GM23338 (cell line): ENCODE results near the gene POLR1E. TPM values are rescaled to one million over a fixed set of nuclear protein-coding genes. Genes with fewer than 3 reads are reported as not detected.

ENCODE experiments used
- ATAC-seq: fragments of 200-7000 bp; cut with Tn5 transposase; 3 replicates; pipeline ENCODE4 v1.9.1; 2020
- DNase-seq: peaks from one replicate; pipeline ENCODE4 v3.0.0-alpha.2; 2015; ENCODE audit warnings: low spot score
- H2AFZ ChIP-seq: fragments of 200-600 bp; sonication (generic); 2 replicates; pipeline ENCODE4 v1.8.0; 2016; ENCODE audit warnings: antibody characterized with exemption, mild to moderate bottlenecking, moderate library complexity
- H3F3A ChIP-seq: fragments of 200-600 bp; sonication (generic); replicated peaks from 2 replicates; pipeline ENCODE4 v1.8.0; 2017; ENCODE audit warnings: antibody characterized with exemption, mixed run types, low read depth
- H3K27ac ChIP-seq: fragments of 200-600 bp; sonication (generic); 2 replicates; pipeline ENCODE4 v1.6.1; 2016; ENCODE audit warnings: low read depth
- H3K27me3 ChIP-seq: fragments of 200-600 bp; sonication (generic); 2 replicates; pipeline ENCODE4 v1.8.0; 2016; ENCODE audit warnings: mild to moderate bottlenecking, mixed run types, moderate library complexity; ENCODE audit not compliant: insufficient read depth
- H3K36me3 ChIP-seq: fragments of 200-600 bp; sonication (generic); 2 replicates; pipeline ENCODE4 v1.8.0; 2016; ENCODE audit warnings: mild to moderate bottlenecking; ENCODE audit not compliant: insufficient read depth
- H3K4me1 ChIP-seq: fragments of 200-600 bp; sonication (generic); 2 replicates; pipeline ENCODE4 v1.8.0; 2016; ENCODE audit warnings: mild to moderate bottlenecking, moderate library complexity; ENCODE audit not compliant: insufficient read depth
- H3K4me2 ChIP-seq: fragments of 200-600 bp; sonication (generic); 2 replicates; pipeline ENCODE4 v1.7.1; 2017; ENCODE audit warnings: mixed run types
- H3K4me3 ChIP-seq: fragments of 200-600 bp; sonication (generic); 2 replicates; pipeline ENCODE4 v1.6.1; 2016; ENCODE audit warnings: mixed run types
- H3K79me2 ChIP-seq: fragments of 200-600 bp; sonication (generic); replicated peaks from 2 replicates; pipeline ENCODE4 v1.8.0; 2017; ENCODE audit warnings: mild to moderate bottlenecking; ENCODE audit not compliant: insufficient read depth
- H3K9me2 ChIP-seq: fragments of 200-600 bp; sonication (generic); 2 replicates; pipeline ENCODE4 v1.8.0; 2017; ENCODE audit not compliant: insufficient read depth
- H4K20me1 ChIP-seq: fragments of 200-600 bp; sonication (generic); replicated peaks from 2 replicates; pipeline ENCODE4 v1.8.0; 2017; ENCODE audit warnings: mild to moderate bottlenecking; ENCODE audit not compliant: insufficient read depth
- H3K27ac Mint-ChIP-seq: 2 replicates; pipeline ENCODE4 v1.8.0; 2020; ENCODE audit warnings: inconsistent platforms, mild to moderate bottlenecking, moderate library complexity, mixed read lengths
- H3K27me3 Mint-ChIP-seq: 3 replicates; pipeline ENCODE4 v1.8.0; 2022; ENCODE audit warnings: low read depth, mild to moderate bottlenecking, moderate library complexity, mixed read lengths, inconsistent platforms; ENCODE audit not compliant: insufficient read depth, poor library complexity
- H3K36me3 Mint-ChIP-seq: 3 replicates; pipeline ENCODE4 v1.8.0; 2021; ENCODE audit warnings: low read depth, mild to moderate bottlenecking, inconsistent platforms, moderate library complexity, mixed read lengths
- H3K4me1 Mint-ChIP-seq: 3 replicates; pipeline ENCODE4 v1.8.0; 2020; ENCODE audit warnings: mild to moderate bottlenecking, inconsistent platforms, mixed read lengths
- H3K4me3 Mint-ChIP-seq: 3 replicates; pipeline ENCODE4 v1.8.0; 2021; ENCODE audit warnings: moderate library complexity, mild to moderate bottlenecking, inconsistent platforms, mixed read lengths
- H3K9me3 Mint-ChIP-seq: 3 replicates; pipeline ENCODE4 v1.8.0; 2020; ENCODE audit warnings: moderate library complexity, mild to moderate bottlenecking, inconsistent platforms, mixed read lengths
- CREB1 ChIP-seq: fragments of 250-450 bp; sonication (Bioruptor Pico); IDR thresholded peaks from 2 replicates; pipeline ENCODE4 v1.5.0; 2020; ENCODE audit warnings: low read depth, mild to moderate bottlenecking, moderate library complexity
- EZH2 ChIP-seq: fragments of 200-600 bp; sonication (generic); IDR thresholded peaks from one replicate; pipeline ENCODE4 v1.8.0; 2017; ENCODE audit warnings: antibody characterized with exemption, mild to moderate bottlenecking, low read depth; ENCODE audit not compliant: unreplicated experiment
- EZH2phosphoT487 ChIP-seq: fragments of 200-600 bp; sonication (generic); IDR thresholded peaks from one replicate; pipeline ENCODE4 v1.8.1; 2018; ENCODE audit warnings: antibody characterized with exemption; ENCODE audit not compliant: unreplicated experiment
- JUNB ChIP-seq: IDR thresholded peaks from one replicate; pipeline ENCODE4 v1.6.1; 2016; ENCODE audit warnings: antibody characterized with exemption; ENCODE audit not compliant: unreplicated experiment
- NANOG ChIP-seq: IDR thresholded peaks from 2 replicates; pipeline ENCODE4 v1.6.1; 2016; ENCODE audit warnings: antibody characterized with exemption, borderline replicate concordance
- POLR2AphosphoS5 ChIP-seq: IDR thresholded peaks from 2 replicates; pipeline ENCODE4 v1.6.1; 2016; ENCODE audit warnings: antibody characterized with exemption, low read depth
- STAT1 ChIP-seq: IDR thresholded peaks from one replicate; pipeline ENCODE4 v1.6.1; 2016; ENCODE audit warnings: antibody characterized with exemption; ENCODE audit not compliant: unreplicated experiment
- ZNF114 ChIP-seq: fragments of 250-450 bp; sonication (Bioruptor Pico); IDR thresholded peaks from 2 replicates; pipeline ENCODE4 v1.5.0; 2020; ENCODE audit warnings: mild to moderate bottlenecking, moderate library complexity
- ZNF331 ChIP-seq: fragments of 250-450 bp; sonication (Bioruptor Pico); IDR thresholded peaks from 2 replicates; pipeline ENCODE4 v1.5.0; 2020; ENCODE audit warnings: low read depth, mild to moderate bottlenecking, moderate library complexity
- polyA plus RNA-seq: library from polyadenylated mRNA; unstranded; fragments of >200 nt; fragmentation: Nextera tagmentation; extraction: Ambion mirVana; gene quantifications from 2 replicates; pipeline ENCODE4 v1.2.1, GENCODE V29; 2016
- total RNA-seq: library from RNA; depleted of rRNA; stranded (reverse); fragments of >200 nt; shearing (Covaris generic); gene quantifications from 2 replicates; pipeline ENCODE4 v1.2.3, GENCODE V29; 2014
- TF ChIP-seq, protein P1 (sequence below): fragments of 250-450 bp; sonication (Bioruptor Pico); IDR thresholded peaks from 2 replicates; pipeline ENCODE4 v1.5.0; 2020; ENCODE audit warnings: mild to moderate bottlenecking, moderate library complexity
- TF ChIP-seq, protein P2 (sequence below): IDR thresholded peaks from one replicate; pipeline ENCODE4 v1.6.1; 2018; ENCODE audit warnings: antibody characterized with exemption; ENCODE audit not compliant: unreplicated experiment
- TF ChIP-seq, protein P3 (sequence below), 2 experiments: fragments of 200-600 bp in 1 of 2; sonication (generic) in 1 of 2; conservative IDR thresholded peaks; 2 replicates each; pipeline versions ENCODE4 v1.5.1 to v1.6.1; 2016 to 2017; ENCODE audit warnings: antibody characterized with exemption in 2 of 2, low read depth in 2 of 2, mild to moderate bottlenecking in 2 of 2, moderate library complexity in 1 of 2
- TF ChIP-seq, protein P4 (sequence below): IDR thresholded peaks from 2 replicates; pipeline ENCODE4 v1.6.1; 2016; ENCODE audit warnings: antibody characterized with exemption

The POLR1E gene
- total and polyA plus RNA-seq, 2 experiments from 2014 or later: 19.2 to 45.5 TPM

DNA sequence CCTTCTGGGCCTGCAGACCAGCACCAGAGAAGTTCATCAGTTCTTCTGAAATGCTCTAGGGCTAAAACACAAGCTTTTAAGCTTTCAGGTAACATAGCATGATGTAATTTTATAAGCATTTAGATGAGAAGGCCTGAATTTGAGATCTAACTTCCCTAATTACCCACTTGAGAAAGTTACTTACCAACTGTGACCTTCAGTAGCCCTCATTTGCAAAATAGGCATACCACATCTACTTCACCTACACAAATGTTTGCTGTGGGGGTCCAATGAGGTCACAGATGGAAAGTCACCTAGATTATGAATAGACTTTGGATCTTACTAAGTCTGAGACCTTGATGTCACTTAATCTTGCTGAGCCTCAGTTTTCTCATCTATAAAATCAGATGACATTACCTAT, 53.9 kb downstream of the POLR1E start:
- Mint-ChIP-seq H3K9me3 (no peaks in the 10 kb centered on the region), H3K4me1 (no peaks in the 10 kb centered on the region), H3K27ac (no peak overlapping the region), H3K27me3 (no peaks in the 10 kb centered on the region), H3K36me3 (peaks cover 29% of the 10 kb centered on the region), H3K4me3 (no peak overlapping the region)
- ATAC-seq (no peak), DNase-seq (no peak)
- H3K36me3 ChIP-seq: peaks cover 5% of the 10 kb centered on the region; the same call in 1 of the 2 replicates
- no peak overlapping the region for H3K27ac ChIP-seq
- H4K20me1 ChIP-seq: no peaks in the 10 kb centered on the region; the same call in 1 of the 2 replicates
- H3K4me3 ChIP-seq: no peak overlapping the region
- H3K9me2 ChIP-seq: no peaks in the 10 kb centered on the region
- no peaks in the 10 kb centered on the region for H3F3A ChIP-seq
- TF ChIP-seq EZH2phosphoT487: no peak
- TF ChIP-seq EZH2: no peak
- TF ChIP-seq, protein P1, sequence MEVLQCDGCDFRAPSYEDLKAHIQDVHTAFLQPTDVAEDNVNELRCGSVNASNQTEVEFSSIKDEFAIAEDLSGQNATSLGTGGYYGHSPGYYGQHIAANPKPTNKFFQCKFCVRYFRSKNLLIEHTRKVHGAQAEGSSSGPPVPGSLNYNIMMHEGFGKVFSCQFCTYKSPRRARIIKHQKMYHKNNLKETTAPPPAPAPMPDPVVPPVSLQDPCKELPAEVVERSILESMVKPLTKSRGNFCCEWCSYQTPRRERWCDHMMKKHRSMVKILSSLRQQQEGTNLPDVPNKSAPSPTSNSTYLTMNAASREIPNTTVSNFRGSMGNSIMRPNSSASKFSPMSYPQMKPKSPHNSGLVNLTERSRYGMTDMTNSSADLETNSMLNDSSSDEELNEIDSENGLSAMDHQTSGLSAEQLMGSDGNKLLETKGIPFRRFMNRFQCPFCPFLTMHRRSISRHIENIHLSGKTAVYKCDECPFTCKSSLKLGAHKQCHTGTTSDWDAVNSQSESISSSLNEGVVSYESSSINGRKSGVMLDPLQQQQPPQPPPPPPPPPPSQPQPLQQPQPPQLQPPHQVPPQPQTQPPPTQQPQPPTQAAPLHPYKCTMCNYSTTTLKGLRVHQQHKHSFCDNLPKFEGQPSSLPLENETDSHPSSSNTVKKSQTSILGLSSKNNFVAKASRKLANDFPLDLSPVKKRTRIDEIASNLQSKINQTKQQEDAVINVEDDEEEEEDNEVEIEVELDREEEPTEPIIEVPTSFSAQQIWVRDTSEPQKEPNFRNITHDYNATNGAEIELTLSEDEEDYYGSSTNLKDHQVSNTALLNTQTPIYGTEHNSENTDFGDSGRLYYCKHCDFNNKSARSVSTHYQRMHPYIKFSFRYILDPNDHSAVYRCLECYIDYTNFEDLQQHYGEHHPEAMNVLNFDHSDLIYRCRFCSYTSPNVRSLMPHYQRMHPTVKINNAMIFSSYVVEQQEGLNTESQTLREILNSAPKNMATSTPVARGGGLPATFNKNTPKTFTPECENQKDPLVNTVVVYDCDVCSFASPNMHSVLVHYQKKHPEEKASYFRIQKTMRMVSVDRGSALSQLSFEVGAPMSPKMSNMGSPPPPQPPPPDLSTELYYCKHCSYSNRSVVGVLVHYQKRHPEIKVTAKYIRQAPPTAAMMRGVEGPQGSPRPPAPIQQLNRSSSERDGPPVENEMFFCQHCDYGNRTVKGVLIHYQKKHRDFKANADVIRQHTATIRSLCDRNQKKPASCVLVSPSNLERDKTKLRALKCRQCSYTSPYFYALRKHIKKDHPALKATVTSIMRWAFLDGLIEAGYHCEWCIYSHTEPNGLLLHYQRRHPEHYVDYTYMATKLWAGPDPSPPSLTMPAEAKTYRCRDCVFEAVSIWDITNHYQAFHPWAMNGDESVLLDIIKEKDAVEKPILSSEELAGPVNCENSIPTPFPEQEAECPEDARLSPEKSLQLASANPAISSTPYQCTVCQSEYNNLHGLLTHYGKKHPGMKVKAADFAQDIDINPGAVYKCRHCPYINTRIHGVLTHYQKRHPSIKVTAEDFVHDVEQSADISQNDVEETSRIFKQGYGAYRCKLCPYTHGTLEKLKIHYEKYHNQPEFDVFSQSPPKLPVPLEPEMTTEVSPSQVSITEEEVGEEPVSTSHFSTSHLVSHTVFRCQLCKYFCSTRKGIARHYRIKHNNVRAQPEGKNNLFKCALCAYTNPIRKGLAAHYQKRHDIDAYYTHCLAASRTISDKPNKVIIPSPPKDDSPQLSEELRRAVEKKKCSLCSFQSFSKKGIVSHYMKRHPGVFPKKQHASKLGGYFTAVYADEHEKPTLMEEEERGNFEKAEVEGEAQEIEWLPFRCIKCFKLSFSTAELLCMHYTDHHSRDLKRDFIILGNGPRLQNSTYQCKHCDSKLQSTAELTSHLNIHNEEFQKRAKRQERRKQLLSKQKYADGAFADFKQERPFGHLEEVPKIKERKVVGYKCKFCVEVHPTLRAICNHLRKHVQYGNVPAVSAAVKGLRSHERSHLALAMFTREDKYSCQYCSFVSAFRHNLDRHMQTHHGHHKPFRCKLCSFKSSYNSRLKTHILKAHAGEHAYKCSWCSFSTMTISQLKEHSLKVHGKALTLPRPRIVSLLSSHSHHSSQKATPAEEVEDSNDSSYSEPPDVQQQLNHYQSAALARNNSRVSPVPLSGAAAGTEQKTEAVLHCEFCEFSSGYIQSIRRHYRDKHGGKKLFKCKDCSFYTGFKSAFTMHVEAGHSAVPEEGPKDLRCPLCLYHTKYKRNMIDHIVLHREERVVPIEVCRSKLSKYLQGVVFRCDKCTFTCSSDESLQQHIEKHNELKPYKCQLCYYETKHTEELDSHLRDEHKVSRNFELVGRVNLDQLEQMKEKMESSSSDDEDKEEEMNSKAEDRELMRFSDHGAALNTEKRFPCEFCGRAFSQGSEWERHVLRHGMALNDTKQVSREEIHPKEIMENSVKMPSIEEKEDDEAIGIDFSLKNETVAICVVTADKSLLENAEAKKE (CRISPR knock-in tag): no peak
- TF ChIP-seq STAT1: no peak
- TF ChIP-seq, protein P2, sequence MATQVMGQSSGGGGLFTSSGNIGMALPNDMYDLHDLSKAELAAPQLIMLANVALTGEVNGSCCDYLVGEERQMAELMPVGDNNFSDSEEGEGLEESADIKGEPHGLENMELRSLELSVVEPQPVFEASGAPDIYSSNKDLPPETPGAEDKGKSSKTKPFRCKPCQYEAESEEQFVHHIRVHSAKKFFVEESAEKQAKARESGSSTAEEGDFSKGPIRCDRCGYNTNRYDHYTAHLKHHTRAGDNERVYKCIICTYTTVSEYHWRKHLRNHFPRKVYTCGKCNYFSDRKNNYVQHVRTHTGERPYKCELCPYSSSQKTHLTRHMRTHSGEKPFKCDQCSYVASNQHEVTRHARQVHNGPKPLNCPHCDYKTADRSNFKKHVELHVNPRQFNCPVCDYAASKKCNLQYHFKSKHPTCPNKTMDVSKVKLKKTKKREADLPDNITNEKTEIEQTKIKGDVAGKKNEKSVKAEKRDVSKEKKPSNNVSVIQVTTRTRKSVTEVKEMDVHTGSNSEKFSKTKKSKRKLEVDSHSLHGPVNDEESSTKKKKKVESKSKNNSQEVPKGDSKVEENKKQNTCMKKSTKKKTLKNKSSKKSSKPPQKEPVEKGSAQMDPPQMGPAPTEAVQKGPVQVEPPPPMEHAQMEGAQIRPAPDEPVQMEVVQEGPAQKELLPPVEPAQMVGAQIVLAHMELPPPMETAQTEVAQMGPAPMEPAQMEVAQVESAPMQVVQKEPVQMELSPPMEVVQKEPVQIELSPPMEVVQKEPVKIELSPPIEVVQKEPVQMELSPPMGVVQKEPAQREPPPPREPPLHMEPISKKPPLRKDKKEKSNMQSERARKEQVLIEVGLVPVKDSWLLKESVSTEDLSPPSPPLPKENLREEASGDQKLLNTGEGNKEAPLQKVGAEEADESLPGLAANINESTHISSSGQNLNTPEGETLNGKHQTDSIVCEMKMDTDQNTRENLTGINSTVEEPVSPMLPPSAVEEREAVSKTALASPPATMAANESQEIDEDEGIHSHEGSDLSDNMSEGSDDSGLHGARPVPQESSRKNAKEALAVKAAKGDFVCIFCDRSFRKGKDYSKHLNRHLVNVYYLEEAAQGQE: no peak
- TF ChIP-seq, protein P3, sequence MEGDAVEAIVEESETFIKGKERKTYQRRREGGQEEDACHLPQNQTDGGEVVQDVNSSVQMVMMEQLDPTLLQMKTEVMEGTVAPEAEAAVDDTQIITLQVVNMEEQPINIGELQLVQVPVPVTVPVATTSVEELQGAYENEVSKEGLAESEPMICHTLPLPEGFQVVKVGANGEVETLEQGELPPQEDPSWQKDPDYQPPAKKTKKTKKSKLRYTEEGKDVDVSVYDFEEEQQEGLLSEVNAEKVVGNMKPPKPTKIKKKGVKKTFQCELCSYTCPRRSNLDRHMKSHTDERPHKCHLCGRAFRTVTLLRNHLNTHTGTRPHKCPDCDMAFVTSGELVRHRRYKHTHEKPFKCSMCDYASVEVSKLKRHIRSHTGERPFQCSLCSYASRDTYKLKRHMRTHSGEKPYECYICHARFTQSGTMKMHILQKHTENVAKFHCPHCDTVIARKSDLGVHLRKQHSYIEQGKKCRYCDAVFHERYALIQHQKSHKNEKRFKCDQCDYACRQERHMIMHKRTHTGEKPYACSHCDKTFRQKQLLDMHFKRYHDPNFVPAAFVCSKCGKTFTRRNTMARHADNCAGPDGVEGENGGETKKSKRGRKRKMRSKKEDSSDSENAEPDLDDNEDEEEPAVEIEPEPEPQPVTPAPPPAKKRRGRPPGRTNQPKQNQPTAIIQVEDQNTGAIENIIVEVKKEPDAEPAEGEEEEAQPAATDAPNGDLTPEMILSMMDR (conservative IDR thresholded peaks at IDR 0.05; ENCODE audit: low read depth in 2 of 2): no peak
- TF ChIP-seq JUNB: no peak
- no peak for TF ChIP-seq ZNF114 (CRISPR knock-in tag)
- no peak for TF ChIP-seq ZNF331 (CRISPR knock-in tag)
- no peak for TF ChIP-seq POLR2AphosphoS5
- no peak for TF ChIP-seq CREB1 (CRISPR knock-in tag)
- TF ChIP-seq, protein P4, sequence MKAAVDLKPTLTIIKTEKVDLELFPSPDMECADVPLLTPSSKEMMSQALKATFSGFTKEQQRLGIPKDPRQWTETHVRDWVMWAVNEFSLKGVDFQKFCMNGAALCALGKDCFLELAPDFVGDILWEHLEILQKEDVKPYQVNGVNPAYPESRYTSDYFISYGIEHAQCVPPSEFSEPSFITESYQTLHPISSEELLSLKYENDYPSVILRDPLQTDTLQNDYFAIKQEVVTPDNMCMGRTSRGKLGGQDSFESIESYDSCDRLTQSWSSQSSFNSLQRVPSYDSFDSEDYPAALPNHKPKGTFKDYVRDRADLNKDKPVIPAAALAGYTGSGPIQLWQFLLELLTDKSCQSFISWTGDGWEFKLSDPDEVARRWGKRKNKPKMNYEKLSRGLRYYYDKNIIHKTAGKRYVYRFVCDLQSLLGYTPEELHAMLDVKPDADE: no peak
- TF ChIP-seq NANOG: no peak
- H2AFZ ChIP-seq: no peak overlapping the region
- no peak overlapping the region for H3K4me2 ChIP-seq
- H3K79me2 ChIP-seq: no peaks in the 10 kb centered on the region
- no peaks in the 10 kb centered on the region for H3K27me3 ChIP-seq
- no peaks in the 10 kb centered on the region for H3K4me1 ChIP-seq
